Left ventricle myocardium inferior (tissue), 1 donor: ENCODE measurements around the gene SFN. TPM values are rescaled to one million over a fixed set of nuclear protein-coding genes. Genes with fewer than 3 reads are reported as not detected.

ENCODE experiments used
- DNase-seq: peaks from one replicate; pipeline ENCODE4 v3.0.0-alpha.2; 2020
- H3K27ac ChIP-seq: fragments of 200-600 bp; replicated peaks from 2 replicates; pipeline ENCODE4 v1.8.0; 2021
- H3K27me3 ChIP-seq: fragments of 200-600 bp; 2 replicates; pipeline ENCODE4 v1.8.0; 2021; ENCODE audit warnings: low read depth
- H3K36me3 ChIP-seq: fragments of 200-600 bp; 2 replicates; pipeline ENCODE4 v1.8.0; 2021
- H3K4me1 ChIP-seq: fragments of 200-600 bp; 2 replicates; pipeline ENCODE4 v1.8.0; 2021
- H3K4me3 ChIP-seq: fragments of 200-600 bp; 2 replicates; pipeline ENCODE4 v1.8.0; 2021; ENCODE audit warnings: mild to moderate bottlenecking, moderate library complexity
- H3K9me3 ChIP-seq: fragments of 200-600 bp; replicated peaks from 2 replicates; pipeline ENCODE4 v1.8.0; 2021
- CTCF ChIP-seq: fragments of 200-600 bp; IDR thresholded peaks from 2 replicates; pipeline ENCODE4 v1.8.0; 2021; ENCODE audit warnings: antibody characterized with exemption, mild to moderate bottlenecking, borderline replicate concordance
- intact Hi-C: fragments of 100-400 bp; cut with micrococcal nuclease; formaldehyde crosslinking; loops from one replicate; pipeline ENCODE4 v1.11.0; 2022
- total RNA-seq: library from RNA; stranded (reverse); fragmentation: NEBNext Ultra II Directional; extraction: Animal tissue kit (Norgen Biotek cat#: 25700); gene quantifications from one replicate; pipeline ENCODE4 v1.2.1, GENCODE V29; 2021
- donor health status: DM: no; HTN: yes; CAD: no; lungs with severe emphysema.

Gene SFN
- total RNA-seq, 1 donor from 2014 or later, result 0.16 TPM

- no peak overlapping the region for H3K27ac ChIP-seq
- intact Hi-C loops, result no loop called here
- DNase-seq, result no peak
- H3K9me3 ChIP-seq, result no peaks in the 10 kb centered on the region
- peaks cover 13% of the 10 kb centered on the region for H3K4me1 ChIP-seq
- peaks cover 97% of the 10 kb centered on the region for H3K36me3 ChIP-seq
- no peak overlapping the region for H3K4me3 ChIP-seq
- TF ChIP-seq CTCF, result no peak
- H3K27me3 ChIP-seq, result no peaks in the 10 kb centered on the region
These were observed 19.9 kb downstream of the SFN start for GRCh38 chr1:26882696-26883463.

GRCh38 chr1:26887125-26887524, 24.2 kb downstream of the SFN start:
- H3K4me3 ChIP-seq, result no peak overlapping the region
- peak overlapping the region; percentile 28 for H3K27ac ChIP-seq
- intact Hi-C loops, result no loop called here
- no peaks in the 10 kb centered on the region for H3K9me3 ChIP-seq
- TF ChIP-seq CTCF, result peak; percentile 44
- DNase-seq, result no peak
- H3K4me1 ChIP-seq, result peaks cover 43% of the 10 kb centered on the region
- no peaks in the 10 kb centered on the region for H3K27me3 ChIP-seq
- H3K36me3 ChIP-seq, result peaks cover 76% of the 10 kb centered on the region

GRCh38 chr1:26888231-26888630, 25.3 kb downstream of the SFN start:
- H3K27me3 ChIP-seq, result no peaks in the 10 kb centered on the region
- H3K36me3 ChIP-seq, result peaks cover 76% of the 10 kb centered on the region
- H3K4me3 ChIP-seq, result no peak overlapping the region
- TF ChIP-seq CTCF, result no peak
- no peaks in the 10 kb centered on the region for H3K9me3 ChIP-seq
- no peak for DNase-seq
- intact Hi-C loops, result no loop called here
- H3K4me1 ChIP-seq, result peaks cover 43% of the 10 kb centered on the region
- H3K27ac ChIP-seq, result peak overlapping the region; percentile 26

GRCh38 chr1:26889551-26890466, 26.9 kb downstream of the SFN start, which contains the start of gene GPN2:
Gene GPN2, minus strand, starts transcription at chr1:26890283. Its CDS starts 187 bp downstream, at chr1:26890096.
- H3K9me3 ChIP-seq, result no peaks in the 10 kb centered on the region
- TF ChIP-seq CTCF, result no peak
- H3K4me1 ChIP-seq, result peaks cover 43% of the 10 kb centered on the region
- peak within 1 kb of the TSS; percentile 90 for H3K27ac ChIP-seq
- intact Hi-C loops, result no loop called here
- no peaks in the 10 kb centered on the region for H3K27me3 ChIP-seq
- H3K4me3 ChIP-seq, result peak within 1 kb of the TSS; percentile 93
- peaks cover 76% of the 10 kb centered on the region for H3K36me3 ChIP-seq
- peak; percentile 80 for DNase-seq

GRCh38 chr1:26890467-26890796, 27.5 kb downstream of the SFN start:
- Histone ChIP-seq H3K36me3 (peaks cover 76% of the 10 kb centered on the region), H3K9me3 (no peaks in the 10 kb centered on the region), H3K4me3 (peak overlapping the region; percentile 93), H3K4me1 (peaks cover 45% of the 10 kb centered on the region), H3K27ac (peak overlapping the region; percentile 90), H3K27me3 (no peaks in the 10 kb centered on the region)
- intact Hi-C loops, result no loop called here
- DNase-seq, result no peak
- no peak for TF ChIP-seq CTCF
